Smooth muscle cell (in vitro differentiated cells): ENCODE results near the gene NAT14. TPM values are rescaled to one million over a fixed set of nuclear protein-coding genes. Genes with fewer than 3 reads are reported as not detected.

Source experiments
- DNase-seq: peaks from one replicate; lab custom pipeline; 2025; ENCODE audit not compliant: unreplicated experiment; lab: John Stamatoyannopoulos, UW
- H2AFZ ChIP-seq: fragments of 200-600 bp; sonication (generic); 2 replicates; pipeline ENCODE4 v1.6.0; 2016; ENCODE audit warnings: antibody characterized with exemption, low read depth, mild to moderate bottlenecking
- H3F3A ChIP-seq: fragments of 200-600 bp; sonication (generic); 2 replicates; pipeline ENCODE4 v1.6.0; 2017; ENCODE audit warnings: antibody characterized with exemption, low read depth
- H3K27ac ChIP-seq: fragments of 200-600 bp; sonication (generic); 2 replicates; pipeline ENCODE4 v1.5.1; 2016; ENCODE audit warnings: low read depth, mild to moderate bottlenecking
- H3K27me3 ChIP-seq: fragments of 200-600 bp; sonication (generic); 2 replicates; pipeline ENCODE4 v1.6.1; 2016; ENCODE audit warnings: low read depth, mild to moderate bottlenecking
- H3K36me3 ChIP-seq: fragments of 200-600 bp; sonication (generic); 2 replicates; pipeline ENCODE4 v1.5.1; 2016; ENCODE audit warnings: low read depth
- H3K4me1 ChIP-seq: fragments of 200-600 bp; sonication (generic); 2 replicates; pipeline ENCODE4 v1.5.1; 2016; ENCODE audit warnings: low read depth
- H3K4me2 ChIP-seq: fragments of 200-600 bp; sonication (generic); 2 replicates; pipeline ENCODE4 v1.6.0; 2016; ENCODE audit warnings: mild to moderate bottlenecking
- H3K4me3 ChIP-seq: fragments of 200-600 bp; sonication (generic); 2 replicates; pipeline ENCODE4 v1.5.1; 2016; ENCODE audit warnings: mild to moderate bottlenecking
- H3K79me2 ChIP-seq: fragments of 200-600 bp; sonication (generic); 2 replicates; pipeline ENCODE4 v1.6.0; 2016; ENCODE audit warnings: low read depth, mild to moderate bottlenecking
- H3K9ac ChIP-seq: fragments of 200-600 bp; sonication (generic); 2 replicates; pipeline ENCODE4 v1.6.0; 2016; ENCODE audit warnings: low read depth
- H3K9me3 ChIP-seq: fragments of 200-600 bp; sonication (generic); replicated peaks from 2 replicates; pipeline ENCODE4 v1.5.1; 2016; ENCODE audit warnings: low read depth
- H4K20me1 ChIP-seq: fragments of 200-600 bp; sonication (generic); 2 replicates; pipeline ENCODE4 v1.6.0; 2016; ENCODE audit warnings: low read depth
- WGBS: methylation state at CpG from one replicate; pipeline ENCODE4 v1.1.7; 2016; ENCODE audit warnings: low lambda C conversion rate; 5-methylcytosine and 5-hydroxymethylcytosine counted together
- polyA plus RNA-seq: library from polyadenylated mRNA; unstranded; fragments of >200 nt; fragmentation: Nextera tagmentation; extraction: Ambion mirVana; gene quantifications from 2 replicates; pipeline ENCODE4 v1.2.1, GENCODE V29; 2016
- total RNA-seq: library from RNA; depleted of rRNA; stranded (reverse); fragments of >200 nt; gene quantifications from 2 replicates; pipeline ENCODE4 v1.2.3, GENCODE V29; 2014
- TF ChIP-seq, protein P1 (sequence below): fragments of 200-600 bp; sonication (generic); IDR thresholded peaks from 2 replicates; pipeline ENCODE4 v1.5.1; 2017; ENCODE audit warnings: borderline replicate concordance, mild to moderate bottlenecking, antibody characterized with exemption; ENCODE audit not compliant: insufficient read depth, poor library complexity, severe bottlenecking

Gene NAT14
- total and polyA plus RNA-seq, 2 experiments from 2014 or later: 14.3 to 67.5 TPM

DNA sequence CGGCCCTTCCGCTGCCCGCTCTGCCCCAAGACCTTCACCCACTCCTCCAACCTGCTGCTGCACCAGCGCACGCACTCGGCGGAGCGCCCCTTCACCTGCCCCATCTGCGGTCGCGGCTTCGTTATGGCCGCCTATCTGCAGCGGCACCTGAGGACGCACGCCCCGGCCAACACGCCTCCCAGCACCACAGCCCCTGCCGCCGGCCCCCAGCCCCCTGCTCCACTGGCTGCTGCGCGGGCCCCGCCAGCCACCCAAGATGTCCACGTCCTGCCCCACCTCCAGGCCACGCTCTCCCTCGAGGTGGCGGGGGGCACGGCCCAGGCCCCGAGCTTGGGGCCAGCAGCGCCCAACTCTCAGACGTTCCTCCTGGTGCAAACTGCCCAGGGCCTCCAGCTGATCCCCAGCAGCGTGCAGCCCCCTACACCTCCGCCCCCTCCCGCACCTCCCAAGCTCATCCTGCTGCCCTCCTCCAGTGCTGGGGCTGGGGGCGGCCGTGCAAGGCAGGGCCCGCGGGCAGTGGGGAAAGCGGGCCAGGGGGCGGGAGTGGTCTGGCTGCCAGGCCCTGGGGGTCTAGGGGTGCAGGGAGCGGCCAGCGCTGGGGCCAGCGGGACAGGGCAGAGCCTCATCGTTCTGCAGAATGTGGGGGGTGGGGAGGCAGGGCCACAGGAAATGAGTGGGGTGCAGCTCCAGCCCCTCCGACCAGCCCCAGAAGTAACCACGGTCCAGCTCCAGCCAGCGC is 1.9 kb upstream of the NAT14 start:
- TF ChIP-seq, protein P1, sequence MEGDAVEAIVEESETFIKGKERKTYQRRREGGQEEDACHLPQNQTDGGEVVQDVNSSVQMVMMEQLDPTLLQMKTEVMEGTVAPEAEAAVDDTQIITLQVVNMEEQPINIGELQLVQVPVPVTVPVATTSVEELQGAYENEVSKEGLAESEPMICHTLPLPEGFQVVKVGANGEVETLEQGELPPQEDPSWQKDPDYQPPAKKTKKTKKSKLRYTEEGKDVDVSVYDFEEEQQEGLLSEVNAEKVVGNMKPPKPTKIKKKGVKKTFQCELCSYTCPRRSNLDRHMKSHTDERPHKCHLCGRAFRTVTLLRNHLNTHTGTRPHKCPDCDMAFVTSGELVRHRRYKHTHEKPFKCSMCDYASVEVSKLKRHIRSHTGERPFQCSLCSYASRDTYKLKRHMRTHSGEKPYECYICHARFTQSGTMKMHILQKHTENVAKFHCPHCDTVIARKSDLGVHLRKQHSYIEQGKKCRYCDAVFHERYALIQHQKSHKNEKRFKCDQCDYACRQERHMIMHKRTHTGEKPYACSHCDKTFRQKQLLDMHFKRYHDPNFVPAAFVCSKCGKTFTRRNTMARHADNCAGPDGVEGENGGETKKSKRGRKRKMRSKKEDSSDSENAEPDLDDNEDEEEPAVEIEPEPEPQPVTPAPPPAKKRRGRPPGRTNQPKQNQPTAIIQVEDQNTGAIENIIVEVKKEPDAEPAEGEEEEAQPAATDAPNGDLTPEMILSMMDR: no peak
- peaks cover 17% of the 10 kb centered on the region for H3K79me2 ChIP-seq
- no peaks in the 10 kb centered on the region for H3K9me3 ChIP-seq
- no peak for DNase-seq
- H3K27me3 ChIP-seq: no peaks in the 10 kb centered on the region
- H3K27ac ChIP-seq: no peak overlapping the region
- peaks cover 28% of the 10 kb centered on the region for H3K4me1 ChIP-seq
- no peak overlapping the region for H3K4me3 ChIP-seq
- 96% methylated on average over 18 of the region's 47 CpGs for WGBS
- H4K20me1 ChIP-seq: no peaks in the 10 kb centered on the region
- H3K36me3 ChIP-seq: no peaks in the 10 kb centered on the region
- H2AFZ ChIP-seq: no peak overlapping the region
- H3K9ac ChIP-seq: no peak overlapping the region
- H3F3A ChIP-seq: peaks cover 12% of the 10 kb centered on the region
- H3K4me2 ChIP-seq: no peak overlapping the region

DNA sequence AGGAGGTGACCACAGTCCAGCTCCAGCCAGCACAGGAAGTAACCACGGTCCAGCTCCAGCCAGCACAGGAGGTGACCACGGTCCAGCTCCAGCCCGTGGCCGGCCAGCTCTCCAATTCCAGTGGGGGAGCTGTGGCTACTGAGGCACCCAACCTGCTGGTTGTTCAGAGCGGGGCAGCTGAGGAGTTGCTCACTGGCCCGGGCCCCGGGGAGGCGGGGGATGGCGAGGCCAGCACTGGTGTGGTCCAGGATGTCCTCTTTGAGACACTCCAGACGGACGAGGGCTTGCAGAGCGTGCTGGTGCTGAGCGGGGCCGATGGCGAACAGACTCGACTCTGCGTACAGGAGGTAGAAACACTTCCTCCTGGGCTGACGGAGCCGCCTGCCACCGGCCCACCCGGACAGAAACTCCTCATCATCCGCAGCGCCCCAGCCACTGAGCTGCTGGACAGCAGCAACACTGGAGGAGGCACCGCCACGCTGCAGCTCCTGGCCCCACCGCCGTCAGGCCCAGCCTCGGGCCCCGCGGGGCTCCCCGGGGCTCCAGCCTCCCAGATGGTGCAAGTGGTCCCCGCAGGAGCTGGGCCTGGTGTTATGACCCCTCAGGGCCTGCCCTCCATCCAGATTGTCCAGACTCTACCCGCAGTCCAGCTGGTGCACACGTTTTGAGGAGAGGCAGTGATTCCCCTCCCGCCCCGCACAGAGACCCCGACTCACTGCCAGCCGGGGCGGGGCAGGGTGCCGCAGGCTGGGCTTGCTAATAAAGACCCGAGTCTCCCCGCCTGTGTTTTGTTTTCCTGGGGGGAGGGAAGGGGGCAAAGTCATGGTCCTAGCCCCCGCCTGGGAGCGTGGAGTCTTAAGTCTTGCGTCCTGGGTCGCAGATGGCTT is 1.0 kb upstream of the NAT14 start:
- TF ChIP-seq, protein P1: no peak
- H3K36me3 ChIP-seq: no peaks in the 10 kb centered on the region
- H4K20me1 ChIP-seq: no peaks in the 10 kb centered on the region
- H3K4me3 ChIP-seq: peak overlapping the region; percentile 85
- H3K4me1 ChIP-seq: peaks cover 28% of the 10 kb centered on the region
- WGBS: 90% methylated on average over 45 of the region's 46 CpGs
- H3K9me3 ChIP-seq: no peaks in the 10 kb centered on the region
- no peaks in the 10 kb centered on the region for H3K27me3 ChIP-seq
- no peak for DNase-seq
- peak overlapping the region; percentile 99 for H3K4me2 ChIP-seq
- H3K79me2 ChIP-seq: peaks cover 11% of the 10 kb centered on the region
- H3F3A ChIP-seq: peaks cover 12% of the 10 kb centered on the region
- no peak overlapping the region for H2AFZ ChIP-seq
- H3K27ac ChIP-seq: peak overlapping the region; percentile 96
- peak overlapping the region; percentile 96 for H3K9ac ChIP-seq

GRCh38 chr19:55485439-55486011 is 537 bp downstream of the NAT14 start:
- Histone ChIP-seq H4K20me1 (no peaks in the 10 kb centered on the region), H3K27me3 (no peaks in the 10 kb centered on the region), H3K4me3 (peak overlapping the region; percentile 85), H3K79me2 (peaks cover 7% of the 10 kb centered on the region), H3F3A (peaks cover 12% of the 10 kb centered on the region), H3K4me1 (peaks cover 32% of the 10 kb centered on the region), H3K27ac (peak overlapping the region; percentile 96), H2AFZ (no peak overlapping the region), H3K9ac (peak overlapping the region; percentile 96), H3K36me3 (no peaks in the 10 kb centered on the region), H3K4me2 (peak overlapping the region; percentile 99), H3K9me3 (no peaks in the 10 kb centered on the region)
- no peak for DNase-seq
- TF ChIP-seq, protein P1: no peak
- 6% methylated on average over 11 of the region's 18 CpGs for WGBS
